Fibroblast of lung (primary cell): ENCODE measurements around the gene IL17RD.

Source experiments
- EZH2 ChIP-seq: IDR thresholded peaks from 2 replicates; pipeline ENCODE4 v1.5.1; 2012; ENCODE audit warnings: low read length, control low read depth, mild to moderate bottlenecking; ENCODE audit errors: missing control alignments
- TF ChIP-seq, protein P1 (sequence below), 2 donors: IDR thresholded peaks in 1 of 2; conservative IDR thresholded peaks in 1 of 2; 1 replicate in 1 of 2; 2 replicates in 1 of 2; pipeline ENCODE4 v1.5.1; 2011 to 2012; ENCODE audit warnings: low read length in 2 of 2, control low read depth in 1 of 2, inconsistent platforms in 1 of 2, low read depth in 1 of 2, mild to moderate bottlenecking in 1 of 2

DNA sequence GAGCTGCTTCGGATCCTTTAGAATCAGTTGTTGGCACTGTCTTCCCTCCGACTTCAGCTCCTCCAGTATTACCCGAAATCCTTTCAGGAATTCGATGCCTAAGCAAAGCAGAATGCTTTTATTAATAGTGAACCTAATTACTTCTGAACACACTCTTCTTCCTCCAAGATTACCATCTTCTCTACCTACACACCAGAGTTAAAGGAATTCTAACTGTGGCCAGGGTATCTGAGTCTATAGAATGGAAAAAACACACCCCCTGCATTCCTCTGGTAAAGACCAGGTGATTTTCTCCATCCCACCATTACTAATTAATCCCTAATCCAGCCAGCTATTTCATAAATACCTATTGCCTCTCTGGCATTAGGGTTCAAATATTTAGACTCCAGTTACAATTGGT lies 54.9 kb downstream of the IL17RD start:
- TF ChIP-seq, protein P1, sequence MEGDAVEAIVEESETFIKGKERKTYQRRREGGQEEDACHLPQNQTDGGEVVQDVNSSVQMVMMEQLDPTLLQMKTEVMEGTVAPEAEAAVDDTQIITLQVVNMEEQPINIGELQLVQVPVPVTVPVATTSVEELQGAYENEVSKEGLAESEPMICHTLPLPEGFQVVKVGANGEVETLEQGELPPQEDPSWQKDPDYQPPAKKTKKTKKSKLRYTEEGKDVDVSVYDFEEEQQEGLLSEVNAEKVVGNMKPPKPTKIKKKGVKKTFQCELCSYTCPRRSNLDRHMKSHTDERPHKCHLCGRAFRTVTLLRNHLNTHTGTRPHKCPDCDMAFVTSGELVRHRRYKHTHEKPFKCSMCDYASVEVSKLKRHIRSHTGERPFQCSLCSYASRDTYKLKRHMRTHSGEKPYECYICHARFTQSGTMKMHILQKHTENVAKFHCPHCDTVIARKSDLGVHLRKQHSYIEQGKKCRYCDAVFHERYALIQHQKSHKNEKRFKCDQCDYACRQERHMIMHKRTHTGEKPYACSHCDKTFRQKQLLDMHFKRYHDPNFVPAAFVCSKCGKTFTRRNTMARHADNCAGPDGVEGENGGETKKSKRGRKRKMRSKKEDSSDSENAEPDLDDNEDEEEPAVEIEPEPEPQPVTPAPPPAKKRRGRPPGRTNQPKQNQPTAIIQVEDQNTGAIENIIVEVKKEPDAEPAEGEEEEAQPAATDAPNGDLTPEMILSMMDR (conservative IDR thresholded peaks at IDR 0.05 in 1 of 2, IDR thresholded peaks at IDR 0.05 in 1 of 2; ENCODE audit: low read depth in 1 of 2, low read length in 2 of 2), result no peak
- TF ChIP-seq EZH2, result no peak
